ENCODE results near the gene GPR153.
A peak's percentile ranks its signal among the peaks of the same experiment; 100 is the strongest.

GPR153 gene

DNA sequence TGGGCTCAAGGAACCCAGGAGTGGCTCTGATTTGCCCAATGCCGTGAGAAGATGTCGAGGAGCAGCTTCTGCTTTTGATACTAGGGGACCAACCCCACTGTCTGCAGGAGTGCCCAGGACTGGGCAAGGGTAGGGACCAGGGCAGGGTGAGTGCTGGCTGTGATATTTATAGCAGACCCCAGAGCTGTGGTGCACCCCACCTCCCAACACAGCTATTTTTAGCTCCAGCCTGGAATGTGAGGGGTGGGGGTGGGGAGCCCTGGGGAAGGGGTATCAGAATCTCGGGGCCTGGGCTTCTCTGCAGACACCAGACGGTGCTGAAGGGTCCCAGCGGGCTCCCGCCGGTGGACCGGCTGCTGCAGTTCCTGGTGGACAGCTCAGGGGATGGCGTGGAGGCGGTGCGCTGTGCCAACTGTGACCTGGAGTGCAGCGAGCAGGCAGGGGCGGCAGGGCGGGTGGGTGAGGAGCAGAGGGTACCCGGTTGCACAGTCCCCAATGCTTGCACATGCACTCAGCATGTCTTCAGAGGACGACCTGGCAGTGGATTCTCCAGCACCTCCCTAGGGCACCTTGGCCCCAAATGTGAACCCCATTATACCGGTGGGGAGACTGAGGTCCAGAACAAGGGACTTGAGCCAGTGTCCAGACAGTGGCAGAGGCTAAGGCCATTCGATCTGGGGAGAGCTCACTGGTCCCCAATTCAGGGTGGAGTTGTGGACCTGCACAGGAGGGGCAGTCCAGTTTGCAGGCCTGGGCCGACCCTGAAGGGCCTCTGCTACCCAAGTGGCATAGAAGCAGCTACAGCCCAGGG, 53.6 kb downstream of the GPR153 start:
- DNase-seq (ENCODE audit: extremely low read depth in 1 of 2, low read depth in 1 of 2) = no peak

- no peak for DNase-seq (ENCODE audit: extremely low read depth in 1 of 2, low read depth in 1 of 2)
These were observed 54.4 kb downstream of the GPR153 start for GRCh38 chr1:6206520-6206855.

DNA sequence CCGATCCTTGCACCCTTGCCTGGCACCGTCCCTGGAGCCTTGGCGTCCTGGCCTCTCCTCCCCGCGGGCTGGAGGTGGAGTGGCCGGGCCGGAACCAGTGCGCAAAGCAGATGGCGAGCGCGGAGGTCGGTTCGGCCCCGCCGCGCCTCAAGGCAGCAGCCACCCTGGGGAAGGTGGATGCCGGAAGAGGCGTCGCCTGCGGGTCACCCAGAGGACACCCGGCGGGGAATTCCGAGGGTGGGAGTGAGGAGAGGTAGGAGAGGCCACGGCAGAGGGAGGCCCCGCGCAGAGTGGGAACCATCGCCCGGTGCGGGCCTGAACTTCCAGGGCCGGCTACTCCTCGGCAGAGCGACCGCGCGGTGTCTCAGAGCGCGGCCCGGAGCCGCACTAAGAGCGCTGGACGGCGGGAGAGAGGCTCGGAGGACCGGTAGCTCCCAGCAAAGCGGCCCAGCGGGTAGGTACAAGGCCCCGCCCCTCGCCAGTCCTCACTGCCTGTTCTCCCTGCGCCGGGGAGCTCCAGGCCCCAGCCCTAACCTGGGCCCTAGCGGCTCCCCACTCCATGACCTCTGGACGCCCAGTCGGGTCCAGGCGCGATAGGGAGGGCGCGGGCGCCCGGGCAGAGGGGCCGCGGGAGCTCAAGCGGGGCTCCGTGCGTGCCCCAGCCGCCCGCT, 54.9 kb downstream of the GPR153 start, which contains the start of gene RNF207:
Gene RNF207, plus strand, starts transcription at position 271 of the 671 bp plus-strand sequence. CDS start 417 bp downstream, outside the sequence.
- peak; percentile 36 to 58 for DNase-seq (ENCODE audit: extremely low read depth in 1 of 2, low read depth in 1 of 2)

- no peak for DNase-seq (ENCODE audit: extremely low read depth in 1 of 2, low read depth in 1 of 2)
These were observed 58.6 kb downstream of the GPR153 start for GRCh38 chr1:6202256-6202655.

- DNase-seq (ENCODE audit: extremely low read depth in 1 of 2, low read depth in 1 of 2) = no peak
These were observed 60.6 kb downstream of the GPR153 start for GRCh38 chr1:6200188-6200809.

GRCh38 chr1:6199298-6200187, 61.4 kb downstream of the GPR153 start, which contains the start of gene RPL22:
RPL22 (minus strand) TSS chr1:6199595; CDS start chr1:6199573, 22 bp downstream.
- peak; percentile 90 to 99 for DNase-seq (ENCODE audit: extremely low read depth in 1 of 2, low read depth in 1 of 2)

DNA sequence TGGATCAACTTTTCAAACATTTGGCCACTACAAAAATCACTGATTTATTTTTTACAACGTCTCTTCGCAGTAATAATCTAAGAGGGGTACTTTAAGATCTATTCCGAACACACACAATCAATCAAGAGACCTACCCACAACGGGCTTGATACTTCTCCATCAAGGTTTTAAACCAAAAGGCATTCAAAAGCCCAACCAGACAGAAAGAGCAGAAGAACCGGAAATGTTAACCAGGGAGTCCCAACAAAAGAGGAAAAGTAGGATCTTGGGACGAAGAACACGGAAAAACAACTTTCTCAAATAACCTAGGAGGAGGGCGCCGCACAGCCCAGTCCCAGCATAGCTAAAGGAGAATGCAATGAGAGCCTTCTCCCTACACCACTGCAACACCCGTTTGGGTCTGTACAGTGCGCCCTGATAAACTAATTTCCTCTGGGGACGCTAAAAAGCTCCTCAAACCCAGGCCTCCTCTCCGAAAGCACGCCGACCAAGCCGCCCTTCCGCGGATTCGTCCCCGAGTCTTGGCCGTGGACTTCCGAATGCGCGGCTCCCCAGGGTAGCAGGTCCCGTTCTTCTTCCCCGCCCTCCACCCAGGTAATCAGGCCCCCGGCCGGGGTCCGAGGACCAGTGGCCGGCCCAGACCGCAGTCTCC, 62.1 kb downstream of the GPR153 start:
- no peak for DNase-seq (ENCODE audit: extremely low read depth in 1 of 2, low read depth in 1 of 2)

DNA sequence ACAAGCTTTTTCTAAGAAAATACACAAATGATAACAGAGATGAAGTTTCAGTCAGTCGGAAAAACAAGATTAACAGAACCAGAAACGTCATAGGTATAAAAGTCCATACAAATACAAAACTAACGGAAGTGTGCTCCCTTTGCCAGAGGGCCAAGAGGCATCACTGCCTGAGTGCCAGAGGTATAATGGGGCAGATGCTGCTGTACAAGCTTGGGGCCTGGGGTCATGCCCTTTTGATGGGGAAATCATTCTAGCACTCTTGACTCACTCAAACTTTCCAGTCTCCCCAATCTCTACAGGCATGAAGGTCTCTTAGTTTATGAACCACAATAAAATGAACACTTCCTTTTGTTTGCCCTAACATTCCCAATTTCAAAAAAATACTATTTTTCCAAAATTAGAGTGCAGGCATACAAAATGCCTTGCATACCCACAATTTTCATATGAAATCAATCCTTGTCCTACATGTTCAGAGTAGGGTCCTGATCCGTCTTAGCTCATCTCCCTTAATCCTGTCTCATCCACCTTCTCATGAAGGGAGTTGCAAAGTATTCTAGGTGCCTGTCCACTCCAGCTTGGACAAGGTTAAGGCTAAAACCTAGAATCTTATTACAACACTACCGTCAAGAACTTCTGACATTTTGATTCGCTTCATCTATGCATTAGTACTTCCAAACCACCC, 63.0 kb downstream of the GPR153 start:
- no peak for DNase-seq (ENCODE audit: extremely low read depth in 1 of 2, low read depth in 1 of 2)
